ENCODE results near the gene SBNO2.

DNA sequence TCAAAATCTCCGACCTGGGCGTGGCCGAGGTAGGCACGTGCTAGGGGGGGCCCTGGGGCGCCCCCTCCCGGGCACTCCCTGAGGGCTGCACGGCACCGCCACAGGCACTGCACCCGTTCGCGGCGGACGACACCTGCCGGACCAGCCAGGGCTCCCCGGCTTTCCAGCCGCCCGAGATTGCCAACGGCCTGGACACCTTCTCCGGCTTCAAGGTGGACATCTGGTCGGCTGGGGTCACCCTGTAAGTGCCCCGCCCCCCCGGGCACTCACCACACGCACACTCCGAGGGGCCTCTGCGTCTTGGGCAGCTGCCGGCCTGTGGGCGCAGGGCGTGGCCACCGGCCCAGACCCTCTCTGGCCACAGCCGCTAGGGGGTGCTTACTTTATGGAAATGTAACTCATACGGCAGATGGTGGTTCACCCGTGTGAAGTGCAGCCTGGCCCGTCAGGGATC, 46.4 kb upstream of the SBNO2 start:
- TF ChIP-seq, protein P1, sequence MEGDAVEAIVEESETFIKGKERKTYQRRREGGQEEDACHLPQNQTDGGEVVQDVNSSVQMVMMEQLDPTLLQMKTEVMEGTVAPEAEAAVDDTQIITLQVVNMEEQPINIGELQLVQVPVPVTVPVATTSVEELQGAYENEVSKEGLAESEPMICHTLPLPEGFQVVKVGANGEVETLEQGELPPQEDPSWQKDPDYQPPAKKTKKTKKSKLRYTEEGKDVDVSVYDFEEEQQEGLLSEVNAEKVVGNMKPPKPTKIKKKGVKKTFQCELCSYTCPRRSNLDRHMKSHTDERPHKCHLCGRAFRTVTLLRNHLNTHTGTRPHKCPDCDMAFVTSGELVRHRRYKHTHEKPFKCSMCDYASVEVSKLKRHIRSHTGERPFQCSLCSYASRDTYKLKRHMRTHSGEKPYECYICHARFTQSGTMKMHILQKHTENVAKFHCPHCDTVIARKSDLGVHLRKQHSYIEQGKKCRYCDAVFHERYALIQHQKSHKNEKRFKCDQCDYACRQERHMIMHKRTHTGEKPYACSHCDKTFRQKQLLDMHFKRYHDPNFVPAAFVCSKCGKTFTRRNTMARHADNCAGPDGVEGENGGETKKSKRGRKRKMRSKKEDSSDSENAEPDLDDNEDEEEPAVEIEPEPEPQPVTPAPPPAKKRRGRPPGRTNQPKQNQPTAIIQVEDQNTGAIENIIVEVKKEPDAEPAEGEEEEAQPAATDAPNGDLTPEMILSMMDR (IDR thresholded peaks at IDR 0.05; ENCODE audit: extremely low read depth in 1 of 2, insufficient read depth in 1 of 2, low read depth in 1 of 2, low read length in 2 of 2) = no peak
- no peak for TF ChIP-seq EZH2 (IDR thresholded peaks at IDR 0.05; ENCODE audit: borderline replicate concordance, low read depth, low read length, severe bottlenecking)
- no peak for TF ChIP-seq POLR2A (IDR thresholded peaks at IDR 0.05; ENCODE audit: low read depth, low read length)
- TF ChIP-seq MYC (IDR thresholded peaks at IDR 0.05; ENCODE audit: low read depth, low read length) = no peak
- TF ChIP-seq POLR2AphosphoS5 (IDR thresholded peaks at IDR 0.05; ENCODE audit: insufficient read depth, low read depth, low read length) = no peak

Measured in endothelial cell of umbilical vein (primary cell).